ENCODE measurements around the gene KLHL7. TPM values are rescaled to one million over a fixed set of nuclear protein-coding genes. Genes with fewer than 3 reads are reported as not detected.

KLHL7 gene
- total and polyA plus RNA-seq, 4 donors = 5.4 to 14.1 (median 9.9) TPM

GRCh38 chr7:23061327-23061726, 44.3 kb upstream of the KLHL7 start:
- no peaks in the 10 kb centered on the region for H3K27me3 ChIP-seq (ENCODE audit: control insufficient read depth in 4 of 4, insufficient read depth in 4 of 4, low read length in 3 of 4)

GRCh38 chr7:23062452-23062851, 43.1 kb upstream of the KLHL7 start:
- no peaks in the 10 kb centered on the region for H3K4me1 ChIP-seq (ENCODE audit: control insufficient read depth in 4 of 4, insufficient read depth in 4 of 4, low read length in 3 of 4)
- no peak overlapping the region for H3K9ac ChIP-seq (ENCODE audit: low read depth in 1 of 2, low read length in 2 of 2)
- TF ChIP-seq FOXA2 (IDR thresholded peaks at IDR 0.05) (no peak), SP1 (IDR thresholded peaks at IDR 0.05) (no peak), RXRA (IDR thresholded peaks at IDR 0.05) (no peak), EGR1 (IDR thresholded peaks at IDR 0.05; ENCODE audit: low read depth in 2 of 2) (no peak), HNF4G (IDR thresholded peaks at IDR 0.05) (no peak), RAD21 (IDR thresholded peaks at IDR 0.05) (no peak), JUND (IDR thresholded peaks at IDR 0.05) (no peak), FOXA1 (IDR thresholded peaks at IDR 0.05) (no peak), GABPA (IDR thresholded peaks at IDR 0.05 in 1 of 2, conservative IDR thresholded peaks at IDR 0.05 in 1 of 2) (no peak), ATF3 (IDR thresholded peaks at IDR 0.05) (no peak), TAF1 (conservative IDR thresholded peaks at IDR 0.05) (no peak), NR2F2 (IDR thresholded peaks at IDR 0.05) (no peak)
- TF ChIP-seq, protein P1, sequence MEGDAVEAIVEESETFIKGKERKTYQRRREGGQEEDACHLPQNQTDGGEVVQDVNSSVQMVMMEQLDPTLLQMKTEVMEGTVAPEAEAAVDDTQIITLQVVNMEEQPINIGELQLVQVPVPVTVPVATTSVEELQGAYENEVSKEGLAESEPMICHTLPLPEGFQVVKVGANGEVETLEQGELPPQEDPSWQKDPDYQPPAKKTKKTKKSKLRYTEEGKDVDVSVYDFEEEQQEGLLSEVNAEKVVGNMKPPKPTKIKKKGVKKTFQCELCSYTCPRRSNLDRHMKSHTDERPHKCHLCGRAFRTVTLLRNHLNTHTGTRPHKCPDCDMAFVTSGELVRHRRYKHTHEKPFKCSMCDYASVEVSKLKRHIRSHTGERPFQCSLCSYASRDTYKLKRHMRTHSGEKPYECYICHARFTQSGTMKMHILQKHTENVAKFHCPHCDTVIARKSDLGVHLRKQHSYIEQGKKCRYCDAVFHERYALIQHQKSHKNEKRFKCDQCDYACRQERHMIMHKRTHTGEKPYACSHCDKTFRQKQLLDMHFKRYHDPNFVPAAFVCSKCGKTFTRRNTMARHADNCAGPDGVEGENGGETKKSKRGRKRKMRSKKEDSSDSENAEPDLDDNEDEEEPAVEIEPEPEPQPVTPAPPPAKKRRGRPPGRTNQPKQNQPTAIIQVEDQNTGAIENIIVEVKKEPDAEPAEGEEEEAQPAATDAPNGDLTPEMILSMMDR (IDR thresholded peaks at IDR 0.05; ENCODE audit: low read depth, low read length, missing input control) = no peak
- H3K27me3 ChIP-seq (ENCODE audit: control insufficient read depth in 4 of 4, insufficient read depth in 4 of 4, low read length in 3 of 4) = no peaks in the 10 kb centered on the region
- H3K27ac ChIP-seq (ENCODE audit: low read depth in 1 of 2, low read length in 2 of 2) = no peak overlapping the region
- WGBS = 96% methylated on average over 7 of the region's 7 CpGs
- H3K36me3 ChIP-seq (ENCODE audit: control insufficient read depth in 4 of 4, insufficient read depth in 3 of 4, low read depth in 1 of 4, low read length in 3 of 4) = no peaks in the 10 kb centered on the region
- no peak for DNase-seq (ENCODE audit: low spot score)
- no peak overlapping the region for H3K4me3 ChIP-seq (ENCODE audit: low read depth in 1 of 3, low read length in 3 of 3)
- H3K9me3 ChIP-seq (ENCODE audit: control insufficient read depth in 4 of 4, low read length in 3 of 4) = no peaks in the 10 kb centered on the region

More at GRCh38 chr7:23061327-23061726, 44.3 kb upstream of the KLHL7 start:
- TF ChIP-seq FOXA2 (IDR thresholded peaks at IDR 0.05) = no peak
- no peak for TF ChIP-seq SP1 (IDR thresholded peaks at IDR 0.05)
- TF ChIP-seq, protein P2, sequence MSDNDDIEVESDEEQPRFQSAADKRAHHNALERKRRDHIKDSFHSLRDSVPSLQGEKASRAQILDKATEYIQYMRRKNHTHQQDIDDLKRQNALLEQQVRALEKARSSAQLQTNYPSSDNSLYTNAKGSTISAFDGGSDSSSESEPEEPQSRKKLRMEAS (IDR thresholded peaks at IDR 0.05) = no peak
- TF ChIP-seq RXRA (IDR thresholded peaks at IDR 0.05) = no peak
- no peak for TF ChIP-seq ATF3 (IDR thresholded peaks at IDR 0.05)
- TF ChIP-seq, protein P3, sequence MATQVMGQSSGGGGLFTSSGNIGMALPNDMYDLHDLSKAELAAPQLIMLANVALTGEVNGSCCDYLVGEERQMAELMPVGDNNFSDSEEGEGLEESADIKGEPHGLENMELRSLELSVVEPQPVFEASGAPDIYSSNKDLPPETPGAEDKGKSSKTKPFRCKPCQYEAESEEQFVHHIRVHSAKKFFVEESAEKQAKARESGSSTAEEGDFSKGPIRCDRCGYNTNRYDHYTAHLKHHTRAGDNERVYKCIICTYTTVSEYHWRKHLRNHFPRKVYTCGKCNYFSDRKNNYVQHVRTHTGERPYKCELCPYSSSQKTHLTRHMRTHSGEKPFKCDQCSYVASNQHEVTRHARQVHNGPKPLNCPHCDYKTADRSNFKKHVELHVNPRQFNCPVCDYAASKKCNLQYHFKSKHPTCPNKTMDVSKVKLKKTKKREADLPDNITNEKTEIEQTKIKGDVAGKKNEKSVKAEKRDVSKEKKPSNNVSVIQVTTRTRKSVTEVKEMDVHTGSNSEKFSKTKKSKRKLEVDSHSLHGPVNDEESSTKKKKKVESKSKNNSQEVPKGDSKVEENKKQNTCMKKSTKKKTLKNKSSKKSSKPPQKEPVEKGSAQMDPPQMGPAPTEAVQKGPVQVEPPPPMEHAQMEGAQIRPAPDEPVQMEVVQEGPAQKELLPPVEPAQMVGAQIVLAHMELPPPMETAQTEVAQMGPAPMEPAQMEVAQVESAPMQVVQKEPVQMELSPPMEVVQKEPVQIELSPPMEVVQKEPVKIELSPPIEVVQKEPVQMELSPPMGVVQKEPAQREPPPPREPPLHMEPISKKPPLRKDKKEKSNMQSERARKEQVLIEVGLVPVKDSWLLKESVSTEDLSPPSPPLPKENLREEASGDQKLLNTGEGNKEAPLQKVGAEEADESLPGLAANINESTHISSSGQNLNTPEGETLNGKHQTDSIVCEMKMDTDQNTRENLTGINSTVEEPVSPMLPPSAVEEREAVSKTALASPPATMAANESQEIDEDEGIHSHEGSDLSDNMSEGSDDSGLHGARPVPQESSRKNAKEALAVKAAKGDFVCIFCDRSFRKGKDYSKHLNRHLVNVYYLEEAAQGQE (IDR thresholded peaks at IDR 0.05) = no peak
- TF ChIP-seq YY1 (IDR thresholded peaks at IDR 0.05) = no peak
- TF ChIP-seq, protein P4, sequence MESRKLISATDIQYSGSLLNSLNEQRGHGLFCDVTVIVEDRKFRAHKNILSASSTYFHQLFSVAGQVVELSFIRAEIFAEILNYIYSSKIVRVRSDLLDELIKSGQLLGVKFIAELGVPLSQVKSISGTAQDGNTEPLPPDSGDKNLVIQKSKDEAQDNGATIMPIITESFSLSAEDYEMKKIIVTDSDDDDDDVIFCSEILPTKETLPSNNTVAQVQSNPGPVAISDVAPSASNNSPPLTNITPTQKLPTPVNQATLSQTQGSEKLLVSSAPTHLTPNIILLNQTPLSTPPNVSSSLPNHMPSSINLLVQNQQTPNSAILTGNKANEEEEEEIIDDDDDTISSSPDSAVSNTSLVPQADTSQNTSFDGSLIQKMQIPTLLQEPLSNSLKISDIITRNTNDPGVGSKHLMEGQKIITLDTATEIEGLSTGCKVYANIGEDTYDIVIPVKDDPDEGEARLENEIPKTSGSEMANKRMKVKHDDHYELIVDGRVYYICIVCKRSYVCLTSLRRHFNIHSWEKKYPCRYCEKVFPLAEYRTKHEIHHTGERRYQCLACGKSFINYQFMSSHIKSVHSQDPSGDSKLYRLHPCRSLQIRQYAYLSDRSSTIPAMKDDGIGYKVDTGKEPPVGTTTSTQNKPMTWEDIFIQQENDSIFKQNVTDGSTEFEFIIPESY (IDR thresholded peaks at IDR 0.05) = no peak
- TF ChIP-seq, protein P1 (IDR thresholded peaks at IDR 0.05; ENCODE audit: low read depth, low read length, missing input control) = no peak
- TF ChIP-seq EGR1 (IDR thresholded peaks at IDR 0.05; ENCODE audit: low read depth in 2 of 2) = no peak
- Histone ChIP-seq H3K4me1 (ENCODE audit: control insufficient read depth in 4 of 4, insufficient read depth in 4 of 4, low read length in 3 of 4) (no peaks in the 10 kb centered on the region), H3K4me3 (ENCODE audit: low read depth in 1 of 3, low read length in 3 of 3) (no peak overlapping the region), H3K9ac (ENCODE audit: low read depth in 1 of 2, low read length in 2 of 2) (no peak overlapping the region), H3K27ac (ENCODE audit: low read depth in 1 of 2, low read length in 2 of 2) (no peak overlapping the region), H3K9me3 (ENCODE audit: control insufficient read depth in 4 of 4, low read length in 3 of 4) (no peaks in the 10 kb centered on the region), H3K36me3 (ENCODE audit: control insufficient read depth in 4 of 4, insufficient read depth in 3 of 4, low read depth in 1 of 4, low read length in 3 of 4) (no peaks in the 10 kb centered on the region)
- DNase-seq (ENCODE audit: low spot score) = no peak
- 95% methylated on average over 6 of the region's 6 CpGs for WGBS
